ENCODE measurements around the gene BRS3.

DNA sequence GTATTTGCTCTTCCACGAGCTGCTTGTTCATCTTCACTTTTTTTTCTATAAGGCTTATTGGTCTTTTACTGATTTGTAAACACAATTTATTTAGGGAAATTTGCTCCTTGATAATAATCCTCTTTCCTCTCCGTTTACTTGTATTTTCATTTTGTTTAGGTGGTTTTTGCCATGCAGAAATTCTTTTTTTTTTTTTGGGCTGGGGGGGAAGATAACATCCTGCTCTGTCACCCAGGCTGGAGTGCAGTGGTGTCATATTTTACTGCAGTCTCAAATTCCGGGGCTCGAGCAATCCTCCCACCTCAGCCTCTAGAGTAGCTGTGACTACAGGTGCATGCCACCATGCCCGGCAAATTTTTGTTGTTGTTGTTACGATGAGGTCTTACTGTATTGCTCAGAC, 31.6 kb upstream of the BRS3 start:
- TF ChIP-seq CHD4 (IDR thresholded peaks at IDR 0.05; ENCODE audit: insufficient read depth, insufficient replicate concordance, low read depth, low read length, poor library complexity, severe bottlenecking): no peak
- TF ChIP-seq SREBF2 (CRISPR knock-in tag; IDR thresholded peaks at IDR 0.05): no peak
- no peak for TF ChIP-seq ATF2 (CRISPR knock-in tag; IDR thresholded peaks at IDR 0.05)
- TF ChIP-seq PTTG1 (tag; IDR thresholded peaks at IDR 0.05; ENCODE audit: low read depth): no peak
- TF ChIP-seq, protein P1, sequence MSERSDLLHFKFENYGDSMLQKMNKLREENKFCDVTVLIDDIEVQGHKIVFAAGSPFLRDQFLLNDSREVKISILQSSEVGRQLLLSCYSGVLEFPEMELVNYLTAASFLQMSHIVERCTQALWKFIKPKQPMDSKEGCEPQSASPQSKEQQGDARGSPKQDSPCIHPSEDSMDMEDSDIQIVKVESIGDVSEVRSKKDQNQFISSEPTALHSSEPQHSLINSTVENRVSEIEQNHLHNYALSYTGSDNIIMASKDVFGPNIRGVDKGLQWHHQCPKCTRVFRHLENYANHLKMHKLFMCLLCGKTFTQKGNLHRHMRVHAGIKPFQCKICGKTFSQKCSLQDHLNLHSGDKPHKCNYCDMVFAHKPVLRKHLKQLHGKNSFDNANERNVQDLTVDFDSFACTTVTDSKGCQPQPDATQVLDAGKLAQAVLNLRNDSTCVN (CRISPR knock-in tag; IDR thresholded peaks at IDR 0.05): no peak
